Smooth muscle cell (in vitro differentiated cells): ENCODE results near the gene GATM. TPM values are rescaled to one million over a fixed set of nuclear protein-coding genes. Genes with fewer than 3 reads are reported as not detected.
A peak's percentile ranks its signal among the peaks of the same experiment; 100 is the strongest.

Experiments used
- DNase-seq: peaks from one replicate; lab custom pipeline; 2025; ENCODE audit not compliant: unreplicated experiment; lab: John Stamatoyannopoulos, UW
- H2AFZ ChIP-seq: fragments of 200-600 bp; sonication (generic); 2 replicates; pipeline ENCODE4 v1.6.0; 2016; ENCODE audit warnings: antibody characterized with exemption, low read depth, mild to moderate bottlenecking
- H3F3A ChIP-seq: fragments of 200-600 bp; sonication (generic); 2 replicates; pipeline ENCODE4 v1.6.0; 2017; ENCODE audit warnings: antibody characterized with exemption, low read depth
- H3K27ac ChIP-seq: fragments of 200-600 bp; sonication (generic); 2 replicates; pipeline ENCODE4 v1.5.1; 2016; ENCODE audit warnings: low read depth, mild to moderate bottlenecking
- H3K27me3 ChIP-seq: fragments of 200-600 bp; sonication (generic); 2 replicates; pipeline ENCODE4 v1.6.1; 2016; ENCODE audit warnings: low read depth, mild to moderate bottlenecking
- H3K36me3 ChIP-seq: fragments of 200-600 bp; sonication (generic); 2 replicates; pipeline ENCODE4 v1.5.1; 2016; ENCODE audit warnings: low read depth
- H3K4me1 ChIP-seq: fragments of 200-600 bp; sonication (generic); 2 replicates; pipeline ENCODE4 v1.5.1; 2016; ENCODE audit warnings: low read depth
- H3K4me2 ChIP-seq: fragments of 200-600 bp; sonication (generic); 2 replicates; pipeline ENCODE4 v1.6.0; 2016; ENCODE audit warnings: mild to moderate bottlenecking
- H3K4me3 ChIP-seq: fragments of 200-600 bp; sonication (generic); 2 replicates; pipeline ENCODE4 v1.5.1; 2016; ENCODE audit warnings: mild to moderate bottlenecking
- H3K79me2 ChIP-seq: fragments of 200-600 bp; sonication (generic); 2 replicates; pipeline ENCODE4 v1.6.0; 2016; ENCODE audit warnings: low read depth, mild to moderate bottlenecking
- H3K9ac ChIP-seq: fragments of 200-600 bp; sonication (generic); 2 replicates; pipeline ENCODE4 v1.6.0; 2016; ENCODE audit warnings: low read depth
- H3K9me3 ChIP-seq: fragments of 200-600 bp; sonication (generic); replicated peaks from 2 replicates; pipeline ENCODE4 v1.5.1; 2016; ENCODE audit warnings: low read depth
- H4K20me1 ChIP-seq: fragments of 200-600 bp; sonication (generic); 2 replicates; pipeline ENCODE4 v1.6.0; 2016; ENCODE audit warnings: low read depth
- WGBS: methylation state at CpG from one replicate; pipeline ENCODE4 v1.1.7; 2016; ENCODE audit warnings: low lambda C conversion rate; 5-methylcytosine and 5-hydroxymethylcytosine counted together
- polyA plus RNA-seq: library from polyadenylated mRNA; unstranded; fragments of >200 nt; fragmentation: Nextera tagmentation; extraction: Ambion mirVana; gene quantifications from 2 replicates; pipeline ENCODE4 v1.2.1, GENCODE V29; 2016
- total RNA-seq: library from RNA; depleted of rRNA; stranded (reverse); fragments of >200 nt; gene quantifications from 2 replicates; pipeline ENCODE4 v1.2.3, GENCODE V29; 2014
- TF ChIP-seq, protein P1 (sequence below): fragments of 200-600 bp; sonication (generic); IDR thresholded peaks from 2 replicates; pipeline ENCODE4 v1.5.1; 2017; ENCODE audit warnings: borderline replicate concordance, mild to moderate bottlenecking, antibody characterized with exemption; ENCODE audit not compliant: insufficient read depth, poor library complexity, severe bottlenecking

Gene GATM
- total and polyA plus RNA-seq, 2 experiments from 2014 or later = 1.1 TPM

DNA sequence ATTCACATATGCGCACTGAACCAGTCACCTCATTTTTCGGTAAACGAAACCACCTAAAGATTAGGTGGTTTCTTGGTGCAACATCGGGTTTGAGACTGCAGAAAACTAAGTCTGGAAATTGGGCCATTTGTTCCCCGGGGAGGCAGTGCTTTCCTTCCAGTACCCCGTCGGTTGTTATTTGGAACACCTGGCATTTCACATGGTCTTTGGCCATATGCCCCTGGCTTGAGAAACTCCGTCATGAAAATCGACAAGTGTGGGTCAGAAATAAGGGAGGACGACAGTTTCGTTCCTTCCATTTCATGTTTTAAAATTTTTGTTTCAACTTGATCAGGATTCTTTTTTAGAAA is 544 bp upstream of the GATM start:
- Histone ChIP-seq H3F3A (peaks cover 2% of the 10 kb centered on the region), H3K79me2 (no peaks in the 10 kb centered on the region), H3K4me3 (peak overlapping the region; percentile 53), H2AFZ (peak overlapping the region; percentile 81), H3K36me3 (no peaks in the 10 kb centered on the region), H3K9me3 (no peaks in the 10 kb centered on the region), H3K9ac (no peak overlapping the region), H4K20me1 (no peaks in the 10 kb centered on the region), H3K27ac (no peak overlapping the region), H3K27me3 (peaks cover 74% of the 10 kb centered on the region), H3K4me2 (peak overlapping the region; percentile 91), H3K4me1 (peaks cover 12% of the 10 kb centered on the region)
- TF ChIP-seq, protein P1, sequence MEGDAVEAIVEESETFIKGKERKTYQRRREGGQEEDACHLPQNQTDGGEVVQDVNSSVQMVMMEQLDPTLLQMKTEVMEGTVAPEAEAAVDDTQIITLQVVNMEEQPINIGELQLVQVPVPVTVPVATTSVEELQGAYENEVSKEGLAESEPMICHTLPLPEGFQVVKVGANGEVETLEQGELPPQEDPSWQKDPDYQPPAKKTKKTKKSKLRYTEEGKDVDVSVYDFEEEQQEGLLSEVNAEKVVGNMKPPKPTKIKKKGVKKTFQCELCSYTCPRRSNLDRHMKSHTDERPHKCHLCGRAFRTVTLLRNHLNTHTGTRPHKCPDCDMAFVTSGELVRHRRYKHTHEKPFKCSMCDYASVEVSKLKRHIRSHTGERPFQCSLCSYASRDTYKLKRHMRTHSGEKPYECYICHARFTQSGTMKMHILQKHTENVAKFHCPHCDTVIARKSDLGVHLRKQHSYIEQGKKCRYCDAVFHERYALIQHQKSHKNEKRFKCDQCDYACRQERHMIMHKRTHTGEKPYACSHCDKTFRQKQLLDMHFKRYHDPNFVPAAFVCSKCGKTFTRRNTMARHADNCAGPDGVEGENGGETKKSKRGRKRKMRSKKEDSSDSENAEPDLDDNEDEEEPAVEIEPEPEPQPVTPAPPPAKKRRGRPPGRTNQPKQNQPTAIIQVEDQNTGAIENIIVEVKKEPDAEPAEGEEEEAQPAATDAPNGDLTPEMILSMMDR = no peak
- WGBS = 73% methylated on average over 11 of the region's 11 CpGs
- no peak for DNase-seq

DNA sequence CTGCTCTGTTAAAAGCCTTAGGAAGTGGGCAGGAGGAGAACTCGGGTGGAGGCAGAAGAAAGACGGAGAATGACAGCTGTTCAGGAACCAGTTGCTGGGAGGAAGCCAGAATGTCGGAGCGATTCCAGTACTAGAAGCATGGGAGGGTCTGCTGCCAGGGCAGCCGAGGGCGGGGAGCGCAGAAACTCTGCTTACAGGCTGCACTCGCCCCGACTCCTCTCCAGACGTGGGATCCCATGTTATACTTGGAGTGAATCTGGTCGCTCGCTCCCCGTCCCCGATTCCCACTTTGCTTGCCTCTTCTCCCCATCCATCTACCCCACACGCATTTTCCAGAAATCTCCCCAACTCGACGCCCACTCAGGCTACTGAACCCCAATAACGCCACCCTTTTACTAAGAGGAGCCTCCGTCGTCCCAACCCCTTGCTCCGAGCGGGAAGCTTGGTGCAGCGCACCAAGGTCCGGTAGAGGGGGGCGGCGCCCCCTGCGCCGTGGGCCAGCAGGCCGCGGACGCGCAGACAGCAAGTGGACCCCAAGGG is 665 bp downstream of the GATM start:
- Histone ChIP-seq H3K9ac (peak overlapping the region; percentile 53), H3K36me3 (no peaks in the 10 kb centered on the region), H2AFZ (peak overlapping the region; percentile 81), H3K27me3 (peaks cover 74% of the 10 kb centered on the region), H3K4me3 (peak overlapping the region; percentile 53), H3K4me2 (peak overlapping the region; percentile 91), H3K79me2 (no peaks in the 10 kb centered on the region), H3K27ac (no peak overlapping the region), H3K4me1 (peaks cover 12% of the 10 kb centered on the region), H3K9me3 (no peaks in the 10 kb centered on the region), H3F3A (peaks cover 2% of the 10 kb centered on the region), H4K20me1 (no peaks in the 10 kb centered on the region)
- 5% methylated on average over 32 of the region's 32 CpGs for WGBS
- DNase-seq = no peak
- TF ChIP-seq, protein P1 = no peak

DNA sequence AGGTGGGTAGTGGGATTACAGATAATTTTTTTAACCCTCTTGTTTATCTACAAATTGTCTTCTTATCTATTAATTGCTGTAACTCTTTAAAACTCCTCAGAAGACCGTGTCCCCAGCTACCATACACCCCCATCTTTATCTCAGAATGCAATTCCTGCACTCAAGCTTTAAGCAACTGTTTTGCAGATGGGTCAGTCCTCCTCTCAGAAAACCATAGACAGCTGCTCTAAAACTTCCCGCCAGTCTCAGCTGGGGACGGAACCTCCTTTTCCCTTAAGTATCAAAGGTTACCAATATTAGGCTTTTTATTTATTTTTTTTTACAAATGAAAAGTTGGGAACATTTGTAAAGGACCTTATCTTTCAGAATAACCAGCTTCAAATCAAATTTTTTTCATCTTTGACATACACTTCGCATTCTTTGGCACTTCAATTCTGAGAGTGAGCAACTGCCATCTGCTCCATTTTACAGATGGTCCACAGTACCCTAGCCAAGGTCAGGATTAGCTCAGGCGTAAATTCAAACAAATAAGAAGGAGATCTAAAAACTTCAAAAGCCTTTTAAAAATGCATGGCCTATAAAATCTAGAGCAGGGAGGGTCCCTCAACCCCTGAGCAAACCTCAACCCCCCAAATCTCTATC is 1.3 kb downstream of the GATM start:
- H3K4me3 ChIP-seq = peak overlapping the region; percentile 53

More for the DNA sequence above, 1.3 kb downstream of the GATM start:
- TF ChIP-seq, protein P1 = no peak
- Histone ChIP-seq H3K9me3 (no peaks in the 10 kb centered on the region), H3K4me1 (peaks cover 12% of the 10 kb centered on the region), H4K20me1 (no peaks in the 10 kb centered on the region), H3F3A (peaks cover 2% of the 10 kb centered on the region), H3K79me2 (no peaks in the 10 kb centered on the region), H3K9ac (no peak overlapping the region), H3K4me2 (peak overlapping the region; percentile 91), H2AFZ (peak overlapping the region; percentile 81), H3K27me3 (peaks cover 70% of the 10 kb centered on the region), H3K36me3 (no peaks in the 10 kb centered on the region), H3K27ac (no peak overlapping the region)
- no peak for DNase-seq
- 45% methylated on average over 5 of the region's 5 CpGs for WGBS
